ENCODE data around the gene MARCHF3.
"Not testable (repeated sequence)": the region's sequence is repeated elsewhere in the genome, so short reads cannot be mapped to it uniquely, and the experiment has no call there.

MARCHF3 gene

GRCh38 chr5:127046343-127047072 lies 16.1 kb upstream of the MARCHF3 start:
- DNase-seq, result no peak

- DNase-seq, result no peak
These were observed 12.2 kb upstream of the MARCHF3 start for GRCh38 chr5:127042593-127042992.

- DNase-seq, result no peak
These were observed 11.2 kb upstream of the MARCHF3 start for GRCh38 chr5:127041571-127041970.

- no peak for DNase-seq
These were observed 10.6 kb upstream of the MARCHF3 start for GRCh38 chr5:127040796-127041520.

GRCh38 chr5:127038550-127038949 lies 8.2 kb upstream of the MARCHF3 start:
- no peak for DNase-seq

GRCh38 chr5:127031863-127032232 lies 1.5 kb upstream of the MARCHF3 start:
- no peak for DNase-seq

- DNase-seq, result no peak
These were observed 947 bp upstream of the MARCHF3 start for GRCh38 chr5:127031147-127031862.

- peak; percentile 29 for DNase-seq
These were observed 638 bp downstream of the MARCHF3 start for GRCh38 chr5:127029581-127030258.

- no peak for DNase-seq
These were observed 1.4 kb downstream of the MARCHF3 start for GRCh38 chr5:127028822-127029457.

- no peak for DNase-seq
These were observed 2.8 kb downstream of the MARCHF3 start for GRCh38 chr5:127027539-127027938.

GRCh38 chr5:127026166-127026565 lies 4.2 kb downstream of the MARCHF3 start:
- DNase-seq, result no peak

GRCh38 chr5:127025467-127025866 lies 4.9 kb downstream of the MARCHF3 start:
- DNase-seq, result no peak

GRCh38 chr5:127024821-127025220 lies 5.5 kb downstream of the MARCHF3 start:
- DNase-seq, result no peak

GRCh38 chr5:127023552-127024191 lies 6.7 kb downstream of the MARCHF3 start:
- not testable (repeated sequence) for DNase-seq

GRCh38 chr5:127022846-127023245 lies 7.5 kb downstream of the MARCHF3 start:
- no peak for DNase-seq

GRCh38 chr5:127019928-127020327 lies 10.4 kb downstream of the MARCHF3 start:
- no peak for DNase-seq

GRCh38 chr5:127016722-127017121 lies 13.6 kb downstream of the MARCHF3 start:
- not testable (repeated sequence) for DNase-seq

- DNase-seq, result no peak
These were observed 14.6 kb downstream of the MARCHF3 start for GRCh38 chr5:127015716-127016115.

- no peak for DNase-seq
These were observed 15.8 kb downstream of the MARCHF3 start for GRCh38 chr5:127014573-127014972.

- DNase-seq, result no peak
These were observed 17.0 kb downstream of the MARCHF3 start for GRCh38 chr5:127013407-127013806.

GRCh38 chr5:127012916-127013315 lies 17.4 kb downstream of the MARCHF3 start:
- DNase-seq, result no peak

Data from central memory CD4-positive, alpha-beta T cell (primary cell).